ENCODE results near the gene ANK3. TPM values are rescaled to one million over a fixed set of nuclear protein-coding genes. Genes with fewer than 3 reads are reported as not detected.

ANK3 gene
- total RNA-seq, 1 donor from 2014 or later, result 188 TPM

GRCh38 chr10:60384708-60385398 lies 4.8 kb downstream of the ANK3 start:
- ATAC-seq (peak; percentile 82), DNase-seq (no peak)
- intact Hi-C loops (cut with micrococcal nuclease), result no loop called here

DNA sequence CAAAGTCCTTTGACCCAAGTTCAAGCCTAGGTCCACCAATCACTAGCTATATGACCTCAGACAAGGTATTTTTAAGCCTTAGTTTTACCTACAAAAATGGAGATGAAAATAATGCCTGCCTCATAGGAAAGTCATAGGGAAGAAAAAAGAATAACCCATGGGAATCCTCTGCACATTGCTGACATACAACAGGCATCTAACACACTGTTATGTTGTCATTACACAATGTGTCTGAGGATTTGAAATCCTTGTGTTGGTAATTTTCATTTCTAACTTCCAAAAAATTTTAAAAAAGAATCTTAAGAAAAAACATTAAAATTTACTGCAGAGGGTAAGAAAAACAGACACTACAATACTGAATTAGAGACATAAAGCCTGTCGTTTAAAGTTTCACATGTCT lies 5.7 kb downstream of the ANK3 start:
- DNase-seq, result no peak
- ATAC-seq, result no peak
- intact Hi-C loops (cut with micrococcal nuclease), result no loop called here

DNA sequence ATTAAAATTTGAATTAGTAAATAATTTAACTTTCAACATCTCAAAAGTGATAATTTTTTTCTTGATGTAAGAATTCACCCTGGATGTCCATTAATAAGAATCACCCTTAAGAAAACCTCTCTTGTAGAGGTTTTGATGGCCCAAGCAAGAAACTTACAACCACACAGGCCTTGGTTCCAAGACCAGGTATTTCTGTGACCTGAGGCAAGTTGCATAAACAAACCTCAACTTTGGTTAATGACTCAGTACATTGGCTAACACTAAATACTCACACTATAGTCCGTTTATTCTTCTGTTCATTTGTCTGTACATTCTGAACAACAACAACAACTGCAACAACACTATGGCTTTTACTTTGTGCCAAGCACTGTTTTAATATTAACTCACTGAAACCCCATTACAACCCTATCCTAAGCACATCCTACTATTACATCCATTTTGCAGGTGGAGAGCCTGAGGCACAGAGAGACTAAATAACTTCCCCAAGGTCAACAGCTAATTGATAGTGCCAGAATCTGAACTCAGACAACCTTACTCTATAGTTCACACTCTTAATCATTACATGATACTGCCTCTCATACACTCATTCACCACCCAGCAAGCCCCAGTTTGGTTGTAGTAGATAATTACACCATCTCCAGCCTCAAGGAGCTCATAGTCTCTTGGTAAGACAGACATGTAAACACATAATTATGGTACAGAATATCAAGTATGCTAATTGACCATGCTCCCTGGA lies 6.6 kb downstream of the ANK3 start:
- ATAC-seq (no peak), DNase-seq (no peak)
- intact Hi-C loops (cut with micrococcal nuclease), result no loop called here

DNA sequence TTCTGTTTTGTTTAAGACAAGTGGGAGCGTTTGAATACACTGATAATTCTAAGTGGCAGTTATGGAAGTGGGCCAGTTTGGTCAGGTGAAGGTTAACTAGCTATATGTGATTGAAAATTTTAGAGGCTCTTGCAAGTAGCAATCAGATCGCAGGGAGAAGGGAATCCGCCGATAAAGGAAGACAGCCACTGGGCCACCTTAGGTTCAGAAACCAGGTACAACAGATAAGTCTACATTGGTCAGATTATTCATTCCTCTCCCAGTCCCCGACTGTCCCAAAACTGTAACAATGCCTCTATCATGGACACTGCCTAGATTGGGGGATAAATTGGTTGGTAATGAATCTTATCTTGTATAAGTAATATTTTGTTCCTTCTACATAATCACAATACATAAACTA lies 8.9 kb downstream of the ANK3 start:
- DNase-seq, result no peak
- intact Hi-C loops (cut with micrococcal nuclease), result no loop called here
- ATAC-seq, result no peak

GRCh38 chr10:60377955-60378354 lies 11.7 kb downstream of the ANK3 start:
- intact Hi-C loops (cut with micrococcal nuclease), result no loop called here
- ATAC-seq (no peak), DNase-seq (no peak)

DNA sequence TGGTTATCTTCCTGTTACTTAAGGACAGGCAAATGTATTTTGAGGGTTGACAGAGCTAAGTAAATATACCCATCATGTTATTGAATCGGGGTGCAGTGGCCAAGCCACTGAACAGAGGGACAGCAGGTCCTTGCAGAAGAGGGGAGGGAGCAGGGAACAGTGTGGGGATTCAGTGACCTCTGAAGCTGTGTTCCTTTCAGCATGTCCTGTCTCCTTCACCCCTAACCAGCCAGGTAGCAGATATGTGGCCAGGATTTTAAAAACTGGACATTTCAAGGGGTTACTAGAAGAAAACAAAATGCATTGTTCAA lies 12.7 kb downstream of the ANK3 start:
- DNase-seq, result no peak
- ATAC-seq, result peak; percentile 43
- intact Hi-C loops (cut with micrococcal nuclease), result no loop called here

DNA sequence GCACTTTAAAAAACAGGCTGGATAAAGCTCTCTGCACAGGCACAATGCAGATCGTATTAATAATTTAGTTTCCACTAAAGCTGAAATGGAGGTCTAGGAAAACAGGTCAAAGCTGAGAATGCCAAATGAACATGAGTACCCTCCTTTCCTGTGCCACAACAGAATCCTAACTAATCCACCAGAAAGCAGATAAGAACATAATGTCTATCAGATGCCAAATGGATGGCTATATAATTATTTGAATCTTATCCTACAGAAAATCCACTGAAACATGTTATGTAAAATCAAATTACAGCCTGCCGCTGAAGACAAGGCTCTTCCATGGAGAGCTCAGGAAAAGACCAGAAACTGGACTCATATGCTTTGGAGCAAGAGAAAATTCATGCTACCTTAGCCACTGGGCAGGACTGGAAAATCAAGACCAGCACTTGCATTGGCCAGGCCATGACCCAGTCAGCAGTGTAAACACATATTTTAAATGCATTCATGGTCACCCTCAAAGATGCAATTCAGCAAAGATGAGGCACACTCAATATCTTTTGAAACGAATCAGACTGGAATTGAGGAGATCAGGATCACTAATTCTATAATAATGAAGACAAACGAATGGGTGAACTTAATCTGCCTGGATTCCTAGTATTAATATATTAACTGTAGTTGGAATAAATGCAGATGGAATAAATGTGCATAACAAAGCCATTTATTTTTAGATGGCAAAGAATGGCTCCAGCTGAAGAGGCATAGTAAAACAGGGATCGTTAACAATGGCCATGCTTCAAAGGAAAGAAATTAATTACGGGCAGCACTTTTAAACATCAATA lies 13.2 kb downstream of the ANK3 start:
- DNase-seq (no peak), ATAC-seq (no peak)
- intact Hi-C loops (cut with micrococcal nuclease), result no loop called here

DNA sequence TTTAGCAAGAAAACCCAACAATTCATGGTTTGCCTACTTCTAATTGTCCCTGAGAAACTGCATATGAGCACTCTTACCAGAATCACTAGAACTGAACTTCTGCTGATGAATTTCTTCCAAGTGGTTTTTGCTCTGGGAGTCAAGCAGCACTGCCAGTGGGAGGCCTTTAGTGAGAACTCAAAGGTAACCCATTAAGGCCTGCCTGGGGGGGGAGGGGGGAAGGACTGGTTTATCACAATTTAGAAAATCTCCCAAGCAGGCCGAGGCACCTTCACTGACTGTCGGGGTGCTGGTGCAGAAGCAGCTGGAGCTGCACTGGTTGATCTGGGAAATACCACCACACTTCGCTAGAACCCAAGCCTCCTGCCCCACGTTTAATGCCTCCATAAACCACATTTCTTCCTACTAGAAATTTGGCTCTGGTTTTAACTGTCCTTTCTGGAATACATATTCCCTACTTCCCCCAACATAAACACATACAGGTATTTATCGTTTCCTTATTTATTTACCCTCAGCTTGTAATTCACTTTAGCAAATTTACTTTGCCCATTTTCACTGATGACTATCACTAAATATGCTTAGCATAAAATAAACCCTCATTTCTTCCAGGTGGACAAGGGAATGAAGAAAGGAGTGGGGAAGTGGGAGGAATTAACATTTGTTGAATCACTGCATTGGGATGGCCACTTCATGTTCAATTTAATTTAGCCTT lies 14.2 kb downstream of the ANK3 start:
- intact Hi-C loops (cut with micrococcal nuclease), result no loop called here
- no peak for ATAC-seq
- no peak for DNase-seq

DNA sequence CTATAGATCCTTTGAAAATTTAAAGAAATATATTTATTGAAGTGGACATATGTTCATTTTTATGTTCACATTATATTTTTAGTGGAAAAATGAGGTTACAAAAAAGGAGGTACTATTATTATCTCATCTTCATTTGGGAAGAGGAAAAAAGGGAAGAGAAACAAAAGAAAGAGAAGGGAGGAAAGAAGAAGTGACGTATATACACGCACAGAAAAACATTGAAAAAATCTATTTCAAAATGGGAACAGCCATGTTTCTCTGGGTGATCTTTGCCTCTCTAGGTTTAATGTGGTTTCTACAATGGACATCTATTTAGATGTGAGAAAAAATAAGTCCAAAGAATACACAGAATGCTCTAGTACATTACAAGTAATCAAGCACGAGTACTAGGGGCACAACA lies 14.8 kb downstream of the ANK3 start:
- ATAC-seq (no peak), DNase-seq (no peak)
- intact Hi-C loops (cut with micrococcal nuclease), result no loop called here

DNA sequence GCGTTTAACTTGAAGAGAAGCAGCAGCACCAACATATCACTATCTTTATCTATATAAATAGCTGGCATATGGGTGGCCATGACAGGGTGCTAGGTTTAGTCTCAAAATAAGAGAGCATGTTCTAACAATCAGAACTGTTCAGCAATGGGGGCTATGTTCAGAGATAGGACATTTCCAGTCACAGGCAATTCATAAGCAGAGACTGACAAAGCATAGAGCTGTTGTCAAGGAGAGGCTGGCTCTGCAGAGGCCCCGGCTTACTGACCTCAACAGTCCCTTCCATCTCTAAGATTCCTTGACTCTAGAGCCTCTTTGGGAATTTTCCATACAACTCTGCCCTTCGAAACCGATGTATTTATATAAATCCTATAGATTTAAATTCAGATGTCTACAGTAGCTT lies 17.2 kb downstream of the ANK3 start:
- no peak for DNase-seq
- no peak for ATAC-seq
- intact Hi-C loops (cut with micrococcal nuclease), result no loop called here

GRCh38 chr10:60369547-60369930 lies 20.1 kb downstream of the ANK3 start:
- intact Hi-C loops (cut with micrococcal nuclease), result no loop called here
- DNase-seq (no peak), ATAC-seq (no peak)

- no peak for ATAC-seq
Measured at GRCh38 chr10:60368875-60369546, 20.7 kb downstream of the ANK3 start.

GRCh38 chr10:60367901-60368300 lies 21.8 kb downstream of the ANK3 start:
- intact Hi-C loops (cut with micrococcal nuclease), result no loop called here
- DNase-seq (no peak), ATAC-seq (no peak)

More at GRCh38 chr10:60368875-60369546, 20.7 kb downstream of the ANK3 start:
- intact Hi-C loops (cut with micrococcal nuclease), result no loop called here
- no peak for DNase-seq

DNA sequence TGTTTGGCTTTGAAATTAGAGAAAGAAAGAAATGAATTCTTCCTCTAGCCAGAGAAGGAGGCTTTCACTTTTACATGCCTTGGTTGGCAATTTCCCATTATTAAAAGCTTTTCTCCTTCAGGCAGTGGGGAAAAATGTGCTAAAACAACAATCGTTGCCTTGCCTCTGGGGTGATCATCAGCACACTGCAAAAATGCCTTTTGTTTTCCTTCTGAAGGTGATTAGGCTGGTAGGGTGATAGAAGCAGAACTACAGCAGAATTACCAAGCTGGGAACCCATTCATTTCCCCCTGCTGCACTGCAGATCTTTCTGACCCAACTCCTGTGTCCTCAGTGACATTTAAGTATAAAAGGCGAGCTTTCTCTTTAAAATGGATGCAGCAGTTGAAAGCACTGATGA lies 22.2 kb downstream of the ANK3 start:
- DNase-seq, result no peak
- intact Hi-C loops (cut with micrococcal nuclease), result no loop called here
- no peak for ATAC-seq

- no peak for DNase-seq
- no peak for ATAC-seq
- intact Hi-C loops (cut with micrococcal nuclease), result no loop called here
Measured at GRCh38 chr10:60367024-60367423, 22.7 kb downstream of the ANK3 start.

GRCh38 chr10:60363187-60363586 lies 26.5 kb downstream of the ANK3 start:
- no peak for DNase-seq
- intact Hi-C loops (cut with micrococcal nuclease), result no loop called here
- ATAC-seq, result no peak

GRCh38 chr10:60362461-60362860 lies 27.2 kb downstream of the ANK3 start:
- ATAC-seq (no peak), DNase-seq (no peak)
- intact Hi-C loops (cut with micrococcal nuclease), result no loop called here

DNA sequence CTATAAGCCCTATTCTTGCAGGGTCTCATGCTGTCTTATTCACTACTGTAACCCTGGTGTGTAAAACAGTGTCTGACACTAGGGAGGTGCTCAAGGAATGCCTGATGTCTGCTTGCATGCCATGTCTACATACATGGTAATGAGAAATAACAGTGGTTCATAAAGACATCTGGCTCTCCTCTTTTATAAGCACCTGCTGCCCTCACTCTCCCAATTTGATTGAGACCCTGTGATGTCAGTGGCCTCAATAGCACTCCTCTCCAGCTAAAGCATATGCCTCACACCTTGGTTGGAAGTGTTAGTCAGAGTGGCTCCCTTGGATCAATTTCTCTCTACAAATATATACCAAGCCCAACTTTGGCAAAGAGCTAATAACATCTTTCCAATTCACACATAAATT lies 30.6 kb downstream of the ANK3 start:
- ATAC-seq (no peak), DNase-seq (no peak)
- intact Hi-C loops (cut with micrococcal nuclease), result no loop called here

DNA sequence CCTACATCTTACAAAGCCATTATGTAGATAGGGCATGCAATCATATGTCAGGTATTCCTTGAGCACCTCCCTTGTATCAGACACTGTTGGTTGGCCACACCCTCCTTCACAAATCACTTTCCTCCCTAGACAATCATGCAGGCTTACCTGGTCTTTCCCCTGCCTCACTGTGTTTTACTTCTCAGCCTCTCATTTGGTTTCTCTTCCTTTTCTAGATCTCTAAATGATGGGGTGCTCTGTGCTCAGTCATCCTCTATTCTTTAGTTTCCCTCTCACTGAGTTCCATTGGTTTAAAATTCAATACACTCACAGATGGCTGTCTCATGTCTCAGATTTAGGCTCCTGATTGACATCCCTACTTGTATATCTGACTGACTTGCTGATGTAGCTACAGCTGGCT lies 31.4 kb downstream of the ANK3 start:
- ATAC-seq, result no peak
- intact Hi-C loops (cut with micrococcal nuclease), result no loop called here
- no peak for DNase-seq
